Measurements from ENCODE around the gene PTPRO.

DNA sequence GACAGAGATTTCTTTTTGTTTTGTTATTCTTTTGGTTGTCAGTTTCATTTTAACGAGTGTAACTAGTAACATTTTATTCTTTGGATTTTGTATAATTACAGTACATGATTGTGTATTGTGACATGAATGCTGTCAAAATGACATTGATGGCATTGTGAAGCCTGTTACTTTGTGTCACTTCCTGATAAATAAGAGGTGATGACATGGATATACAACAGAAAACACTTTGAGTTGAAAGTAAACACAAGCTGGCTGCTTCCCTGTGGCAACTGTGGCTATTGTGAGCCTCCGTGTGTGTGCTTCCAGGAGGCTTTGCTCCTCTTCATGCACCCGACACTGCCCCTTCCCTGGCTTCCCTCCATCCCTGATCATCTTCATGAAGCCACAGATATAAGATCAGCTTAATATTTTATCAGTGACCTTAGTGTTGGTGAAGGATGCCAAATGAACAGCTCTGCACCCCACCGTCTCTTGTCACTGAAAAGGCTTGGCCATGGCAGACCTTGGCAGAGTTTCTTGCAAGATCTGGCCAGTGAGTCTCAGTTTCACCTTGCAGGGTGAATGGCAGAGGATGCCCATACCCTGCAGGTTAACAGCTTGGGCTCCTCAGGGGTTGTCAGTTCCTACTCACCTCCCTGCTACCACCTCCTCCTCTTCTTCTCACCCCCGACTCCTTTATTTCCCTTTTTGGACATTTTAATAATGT, 275.0 kb downstream of the PTPRO start:
- no peak for TF ChIP-seq POLR2AphosphoS5 (IDR thresholded peaks at IDR 0.05; ENCODE audit: low read depth, low read length)
- no peak for TF ChIP-seq POLR2A (IDR thresholded peaks at IDR 0.05; ENCODE audit: low read depth, low read length)
